22Rv1 (cell line): ENCODE measurements around the gene TERB1.
A peak's percentile ranks its signal among the peaks of the same experiment; 100 is the strongest.

Experiments used
- H3K27ac ChIP-seq: fragments of 450-650 bp; 2 replicates; pipeline ENCODE4 v1.5.1; 2017
- ZFX ChIP-seq: fragments of 450-650 bp; IDR thresholded peaks from 2 replicates; pipeline ENCODE4 v1.6.1; 2017; ENCODE audit warnings: antibody characterized with exemption, borderline replicate concordance
- TF ChIP-seq, protein P1 (sequence below): fragments of 450-650 bp; IDR thresholded peaks from 2 replicates; pipeline ENCODE4 v1.5.1; 2017; ENCODE audit warnings: mild to moderate bottlenecking

The TERB1 gene

DNA sequence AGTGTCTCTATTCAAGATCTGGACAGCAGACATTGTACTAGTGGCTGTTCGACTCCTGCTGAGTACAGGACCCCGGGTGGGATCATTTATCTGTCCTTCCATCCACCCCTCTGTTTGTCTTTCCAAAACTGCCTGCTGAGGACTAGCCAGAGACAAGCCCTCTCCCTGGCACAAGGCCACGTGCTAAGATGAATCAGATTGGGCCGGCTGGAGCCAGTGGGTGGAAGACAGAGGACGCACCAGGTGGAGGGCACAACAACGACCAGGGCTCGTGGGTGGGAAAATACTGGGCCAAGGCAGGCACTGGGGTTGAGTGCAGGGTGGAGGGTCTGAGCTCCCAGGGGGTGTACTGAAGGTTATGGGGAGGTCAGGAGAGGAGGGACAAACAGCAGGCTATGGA lies 41.4 kb upstream of the TERB1 start:
- no peak overlapping the region for H3K27ac ChIP-seq
- TF ChIP-seq ZFX: no peak
- TF ChIP-seq, protein P1, sequence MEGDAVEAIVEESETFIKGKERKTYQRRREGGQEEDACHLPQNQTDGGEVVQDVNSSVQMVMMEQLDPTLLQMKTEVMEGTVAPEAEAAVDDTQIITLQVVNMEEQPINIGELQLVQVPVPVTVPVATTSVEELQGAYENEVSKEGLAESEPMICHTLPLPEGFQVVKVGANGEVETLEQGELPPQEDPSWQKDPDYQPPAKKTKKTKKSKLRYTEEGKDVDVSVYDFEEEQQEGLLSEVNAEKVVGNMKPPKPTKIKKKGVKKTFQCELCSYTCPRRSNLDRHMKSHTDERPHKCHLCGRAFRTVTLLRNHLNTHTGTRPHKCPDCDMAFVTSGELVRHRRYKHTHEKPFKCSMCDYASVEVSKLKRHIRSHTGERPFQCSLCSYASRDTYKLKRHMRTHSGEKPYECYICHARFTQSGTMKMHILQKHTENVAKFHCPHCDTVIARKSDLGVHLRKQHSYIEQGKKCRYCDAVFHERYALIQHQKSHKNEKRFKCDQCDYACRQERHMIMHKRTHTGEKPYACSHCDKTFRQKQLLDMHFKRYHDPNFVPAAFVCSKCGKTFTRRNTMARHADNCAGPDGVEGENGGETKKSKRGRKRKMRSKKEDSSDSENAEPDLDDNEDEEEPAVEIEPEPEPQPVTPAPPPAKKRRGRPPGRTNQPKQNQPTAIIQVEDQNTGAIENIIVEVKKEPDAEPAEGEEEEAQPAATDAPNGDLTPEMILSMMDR: no peak

DNA sequence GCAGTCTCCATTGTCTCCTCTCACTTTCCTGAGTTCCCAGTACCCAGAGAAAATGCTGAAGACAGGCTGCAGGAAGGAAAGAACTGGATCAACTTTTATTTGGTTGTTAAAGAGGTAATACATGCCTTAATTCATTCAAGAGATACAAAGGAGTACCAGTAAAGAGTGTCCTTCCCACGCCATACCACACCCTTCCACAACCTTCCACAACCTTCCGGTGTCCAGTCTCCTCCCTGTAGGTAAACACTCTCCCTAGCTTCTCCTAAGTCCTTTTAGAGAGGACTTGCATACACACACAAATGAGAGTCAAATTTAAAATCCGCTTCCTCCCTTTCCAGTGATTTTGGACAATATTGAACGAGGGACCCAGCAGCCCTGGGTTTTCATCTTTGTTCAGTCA lies 40.0 kb upstream of the TERB1 start:
- no peak for TF ChIP-seq ZFX
- TF ChIP-seq, protein P1: no peak

DNA sequence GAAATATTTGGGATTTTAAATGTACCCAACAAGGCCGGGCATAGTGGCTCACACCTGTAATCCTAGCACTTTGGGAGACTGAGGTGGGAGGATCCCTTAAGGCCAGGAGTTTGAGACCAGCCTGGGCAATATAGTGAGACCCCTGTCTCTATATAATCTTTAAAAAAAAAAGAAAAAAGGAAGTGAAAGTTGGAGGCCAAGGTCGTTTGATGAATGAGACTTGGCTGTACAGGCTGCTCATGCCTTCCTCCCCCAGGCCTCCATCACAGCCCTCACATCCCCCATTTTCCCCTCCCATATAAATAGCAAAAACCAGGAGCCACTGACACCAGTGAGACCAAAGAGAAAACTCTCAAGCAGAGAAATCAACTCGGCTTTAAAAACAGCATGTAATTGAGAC lies 39.5 kb upstream of the TERB1 start:
- no peak overlapping the region for H3K27ac ChIP-seq
- TF ChIP-seq, protein P1: no peak
- no peak for TF ChIP-seq ZFX

More for the DNA sequence above, 40.0 kb upstream of the TERB1 start:
- no peak overlapping the region for H3K27ac ChIP-seq

DNA sequence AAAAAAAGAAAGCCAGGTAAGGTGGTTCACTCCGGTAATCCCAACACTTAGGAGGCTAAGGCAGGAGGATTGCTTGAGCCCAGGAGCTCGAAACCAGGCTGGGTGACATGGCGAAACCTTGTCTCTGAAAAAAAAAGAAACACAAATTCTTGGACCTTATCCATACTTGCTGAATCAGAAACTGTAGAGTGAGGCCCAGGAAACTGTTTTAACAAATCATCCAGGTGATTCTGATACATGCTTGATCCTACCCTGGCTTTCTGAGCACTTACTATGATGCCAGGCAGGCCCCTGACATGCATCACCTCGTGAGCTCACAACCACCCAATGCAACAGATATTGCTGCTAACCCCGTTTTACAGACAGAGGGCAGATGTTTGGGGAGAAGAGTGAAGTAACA lies 33.4 kb upstream of the TERB1 start:
- no peak overlapping the region for H3K27ac ChIP-seq
- no peak for TF ChIP-seq ZFX
- TF ChIP-seq, protein P1: no peak

DNA sequence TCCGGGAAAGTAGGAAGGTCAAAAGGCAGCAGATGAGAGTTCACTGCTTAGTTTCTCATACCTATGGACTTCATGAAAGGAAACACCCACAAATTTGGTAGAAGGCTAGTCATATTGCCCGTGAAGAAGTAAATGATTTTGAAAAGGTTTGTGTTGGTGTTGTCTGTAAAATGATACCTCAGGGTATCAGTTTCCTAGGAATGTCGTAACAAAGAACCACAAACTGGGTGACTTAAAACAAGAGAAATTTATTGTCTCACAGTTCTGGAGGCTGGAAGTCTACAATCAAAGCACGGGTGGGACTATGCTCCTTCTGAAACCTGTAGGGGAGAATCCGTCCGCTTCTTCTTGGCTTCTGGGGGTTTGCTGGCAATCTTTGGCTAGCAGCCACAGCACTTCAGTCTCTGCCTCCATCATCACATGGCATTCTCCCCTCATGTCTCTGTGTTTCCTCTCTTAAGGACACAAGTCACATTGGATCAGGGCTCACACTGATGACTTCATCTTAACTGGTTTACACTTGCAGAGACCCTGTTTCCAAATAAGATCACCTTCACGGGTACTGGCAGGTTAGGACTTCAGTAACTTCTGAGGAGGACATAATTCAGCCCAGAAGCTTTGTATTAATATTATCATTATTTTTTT lies 31.4 kb upstream of the TERB1 start:
- no peak for TF ChIP-seq ZFX
- TF ChIP-seq, protein P1: no peak
- no peak overlapping the region for H3K27ac ChIP-seq

DNA sequence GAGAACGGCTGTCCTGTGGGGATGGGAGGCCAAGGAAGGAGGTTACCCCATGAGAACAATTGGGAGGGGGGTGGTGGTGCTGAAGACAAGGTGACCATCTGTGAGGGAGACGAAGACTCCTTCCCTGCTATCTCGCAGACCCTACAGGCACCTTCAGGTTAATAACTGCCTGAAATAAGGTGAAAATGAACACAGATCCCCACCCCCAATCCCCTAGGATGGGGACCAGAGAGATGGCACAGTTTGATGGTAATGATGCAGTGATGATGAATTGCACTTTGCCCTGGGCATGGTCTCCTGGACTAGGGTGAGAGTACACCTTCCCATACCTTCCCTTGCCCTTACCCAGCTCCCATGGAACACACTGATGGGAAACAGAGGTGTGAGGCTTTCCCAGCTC lies 30.8 kb upstream of the TERB1 start:
- TF ChIP-seq ZFX: no peak
- TF ChIP-seq, protein P1: no peak
- H3K27ac ChIP-seq: no peak overlapping the region

DNA sequence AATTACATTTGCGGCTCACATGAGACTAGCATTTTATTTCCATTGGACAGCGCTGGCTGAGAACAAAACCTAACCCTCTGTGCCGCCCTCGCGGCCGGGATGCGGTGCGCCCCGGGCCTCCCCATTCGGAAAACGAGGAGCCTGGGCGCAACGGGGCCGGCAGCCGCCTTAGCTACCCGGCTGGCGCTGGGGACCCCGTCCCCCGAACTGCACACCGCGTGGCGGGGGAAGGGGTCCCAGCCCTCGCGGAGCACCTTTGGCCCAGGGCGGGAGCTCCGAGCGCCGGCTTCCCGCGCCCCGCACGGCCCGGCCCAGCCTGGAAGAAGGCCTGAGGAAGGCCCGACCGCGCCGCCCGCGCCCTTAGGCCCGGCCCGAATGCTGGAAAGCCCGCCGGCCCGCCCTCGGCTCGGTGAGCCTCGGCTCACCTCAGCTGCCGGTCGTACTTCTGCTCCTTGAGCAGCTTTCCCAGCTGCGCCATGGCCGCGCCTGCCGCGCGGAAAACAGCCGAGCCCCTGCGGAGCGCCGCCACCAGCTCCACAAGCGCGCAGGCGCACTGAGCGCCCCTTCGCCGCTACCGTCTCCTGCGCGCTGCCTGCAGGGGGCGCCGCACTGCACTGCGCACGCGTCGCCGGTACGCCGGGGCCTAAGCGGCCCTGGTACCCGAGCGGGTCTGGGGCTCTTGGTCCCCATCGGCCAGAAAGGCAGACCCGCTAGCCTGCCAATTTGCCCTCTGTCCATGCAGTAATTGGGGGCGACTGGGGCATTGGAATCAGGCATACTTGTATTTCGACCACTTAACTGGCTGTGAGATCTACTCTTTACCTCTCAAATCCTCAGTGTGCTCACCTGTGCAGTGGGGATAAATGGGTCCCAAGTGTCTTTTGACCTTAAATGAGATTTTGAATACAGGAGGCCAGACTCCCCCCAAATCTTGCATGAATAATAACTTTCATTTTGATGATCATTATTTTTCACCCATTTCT lies 29.3 kb upstream of the TERB1 start, which contains the start of gene NAE1:
TSS of gene NAE1 (minus strand) at position 555 of the 983 bp plus-strand sequence. CDS start at position 478, 77 bp downstream.
- TF ChIP-seq, protein P1: peak; percentile 99
- peak; percentile 95 for TF ChIP-seq ZFX
- peak within 1 kb of the TSS; percentile 78 for H3K27ac ChIP-seq
